GM12878 (cell line): ENCODE measurements around the gene TNFRSF8. TPM values are rescaled to one million over a fixed set of nuclear protein-coding genes. Genes with fewer than 3 reads are reported as not detected.

Experiments used
- ATAC-seq: fragments of 200-7000 bp; cut with Tn5 transposase; 3 replicates; pipeline ENCODE4 v1.9.1; 2020; ENCODE audit warnings: mild to moderate bottlenecking, moderate library complexity
- BruUV-seq: library from RNA; stranded (reverse); fragments of 400-500 nt; replicated peaks from 2 replicates; lab custom pipeline; 2021; lab: Mats Ljungman, UMichigan
- CTCF ChIA-PET: fragments of 300-600 bp; sonication (Branson Sonifier 250); formaldehyde crosslinking; extraction: SDS; loops from one replicate; lab custom pipeline; 2021; ENCODE audit warnings: inconsistent platforms; lab: Yijun Ruan, JAX
- POLR2A ChIA-PET: fragments of 350-600 bp; formaldehyde crosslinking; extraction: SDS; loops from one replicate; lab custom pipeline; 2021; ENCODE audit warnings: inconsistent platforms; lab: Charles Lee
- RAD21 ChIA-PET: fragments of 300-600 bp; sonication (Branson Sonifier 250); formaldehyde crosslinking; loops from one replicate; lab custom pipeline; 2023; ENCODE audit warnings: antibody characterized with exemption; ENCODE audit not compliant: unreplicated experiment; lab: Charles Lee
- SMC1A ChIA-PET: fragments of 300-600 bp; sonication (Branson Sonifier 250); formaldehyde crosslinking; loops from one replicate; lab custom pipeline; 2023; ENCODE audit not compliant: unreplicated experiment, uncharacterized antibody; lab: Charles Lee
- DNase-seq: peaks from one replicate; pipeline ENCODE4 v3.0.0-alpha.2; 2011; ENCODE audit warnings: low read depth, low spot score
- FAIRE-seq: peaks from 3 replicates; lab custom pipeline; 2011; peaks lifted over from hg19 to GRCh38; lab: Jason Lieb, UNC
- H2AFZ ChIP-seq: 2 replicates; pipeline ENCODE4 v1.6.0; 2011; ENCODE audit warnings: low read depth, low read length, control low read depth; ENCODE audit not compliant: control insufficient read depth
- H3K27ac ChIP-seq: 2 replicates; pipeline ENCODE4 v1.5.1; 2011; ENCODE audit warnings: control low read depth; ENCODE audit not compliant: control insufficient read depth, insufficient read depth
- H3K27me3 ChIP-seq, 2 experiments: replicated peaks in 1 of 2; 2 replicates each; pipeline versions ENCODE4 v1.6.0 to v1.6.1; 2011; ENCODE audit warnings: low read length in 1 of 2; ENCODE audit not compliant: control insufficient read depth in 2 of 2, insufficient read depth in 2 of 2
- H3K36me3 ChIP-seq, 2 experiments: 2 replicates each; pipeline ENCODE4 v1.5.1; 2011; ENCODE audit warnings: low read length in 1 of 2; ENCODE audit not compliant: control insufficient read depth in 2 of 2, insufficient read depth in 2 of 2
- H3K4me1 ChIP-seq: 2 replicates; pipeline ENCODE4 v1.6.1; 2011; ENCODE audit warnings: mild to moderate bottlenecking, low read length, moderate library complexity, mixed read lengths; ENCODE audit not compliant: control insufficient read depth, insufficient read depth
- H3K4me2 ChIP-seq: 2 replicates; pipeline ENCODE4 v1.6.0; 2011; ENCODE audit warnings: control low read depth; ENCODE audit not compliant: control insufficient read depth, insufficient read depth
- H3K4me3 ChIP-seq: fragments of 200-600 bp; sonication (generic); 2 replicates; pipeline ENCODE4 v1.5.1; 2016
- H3K79me2 ChIP-seq: 2 replicates; pipeline ENCODE4 v1.6.0; 2011; ENCODE audit warnings: low read length; ENCODE audit not compliant: control insufficient read depth, insufficient read depth
- H3K9ac ChIP-seq: 2 replicates; pipeline ENCODE4 v1.8.0; 2011; ENCODE audit warnings: low read length, control low read depth, mixed read lengths; ENCODE audit not compliant: control insufficient read depth, insufficient read depth
- H3K9me3 ChIP-seq: replicated peaks from 3 replicates; pipeline ENCODE4 v1.5.1; 2011; ENCODE audit warnings: mild to moderate bottlenecking, low read length; ENCODE audit not compliant: control insufficient read depth, insufficient read depth
- H4K20me1 ChIP-seq: 2 replicates; pipeline ENCODE4 v1.6.0; 2011; ENCODE audit not compliant: control insufficient read depth, insufficient read depth
- CBX3 ChIP-seq: fragments of 200-600 bp; sonication (generic); IDR thresholded peaks from 2 replicates; pipeline ENCODE4 v1.6.1; 2016; ENCODE audit warnings: low read depth, borderline replicate concordance
- FOXM1 ChIP-seq: IDR thresholded peaks from 2 replicates; pipeline ENCODE4 v1.6.1; 2012; ENCODE audit warnings: low read depth, mild to moderate bottlenecking, inconsistent platforms, low read length, moderate library complexity
- HCFC1 ChIP-seq: fragments of 150-350 bp; IDR thresholded peaks from 2 replicates; pipeline ENCODE4 v1.6.1; 2014; ENCODE audit warnings: low read length
- KDM1A ChIP-seq: fragments of 200-600 bp; sonication (generic); IDR thresholded peaks from 2 replicates; pipeline ENCODE4 v1.6.1; 2016; ENCODE audit warnings: borderline replicate concordance
- MAX ChIP-seq: IDR thresholded peaks from 2 replicates; pipeline ENCODE4 v1.6.1; 2012; ENCODE audit warnings: low read depth, low read length, improper control_type of control experiment
- PML ChIP-seq: IDR thresholded peaks from 2 replicates; pipeline ENCODE4 v1.6.1; 2012; ENCODE audit warnings: low read length, inconsistent platforms
- PRDM15 ChIP-seq: fragments of 450-650 bp; formaldehyde crosslinking; IDR thresholded peaks from 2 replicates; pipeline ENCODE4 v1.4.0; 2020; ENCODE audit warnings: mild to moderate bottlenecking, moderate library complexity
- SIN3A ChIP-seq: IDR thresholded peaks from 2 replicates; pipeline ENCODE4 v1.6.1; 2012; ENCODE audit warnings: low read depth, low read length, improper control_type of control experiment
- SMAD5 ChIP-seq: IDR thresholded peaks from 2 replicates; pipeline ENCODE4 v1.6.1; 2016; ENCODE audit warnings: antibody characterized with exemption, low read depth
- TCF7 ChIP-seq: IDR thresholded peaks from 2 replicates; pipeline ENCODE4 v1.6.1; 2014; ENCODE audit warnings: antibody characterized with exemption, borderline replicate concordance
- ZBTB4 ChIP-seq: fragments of 450-650 bp; formaldehyde crosslinking; IDR thresholded peaks from 2 replicates; pipeline ENCODE4 v1.4.0; 2022; ENCODE audit warnings: mild to moderate bottlenecking, moderate library complexity
- ZBTB40 ChIP-seq: fragments of 450-650 bp; IDR thresholded peaks from 2 replicates; pipeline ENCODE4 v1.6.1; 2016; ENCODE audit warnings: mild to moderate bottlenecking, moderate library complexity, borderline replicate concordance
- ZNF384 ChIP-seq: IDR thresholded peaks from 2 replicates; pipeline ENCODE4 v1.6.1; 2012; ENCODE audit warnings: low read depth, mild to moderate bottlenecking, low read length, improper control_type of control experiment, borderline replicate concordance
- WGBS: methylation state at CpG from one replicate; pipeline ENCODE4 v1.1.6; 2016; ENCODE audit warnings: low lambda C conversion rate; ENCODE audit not compliant: insufficient replicate concordance, insufficient coverage; ENCODE audit errors: missing lambda C conversion rate; 5-methylcytosine and 5-hydroxymethylcytosine counted together
- in situ Hi-C: fragments of 300-500 bp; cut with MboI; formaldehyde crosslinking; loops from 9 replicates; pipeline ENCODE4 v1.14.3; 2018; ENCODE audit warnings: mixed read lengths
- intact Hi-C: fragments of 100-400 bp; cut with micrococcal nuclease; formaldehyde crosslinking; loops from one replicate; pipeline ENCODE4 v1.14.2; 2022; ENCODE audit not compliant: unreplicated experiment
- polyA plus RNA-seq, 11 experiments: library from polyadenylated mRNA; depleted of rRNA in 4 of 11; unstranded in 6 of 11; stranded (reverse) in 5 of 11; fragments of >200 nt; fragmentation: Nextera tagmentation in 4 of 11; fragmentation: Illumina TruSeq in 1 of 11; extraction: Ambion mirVana in 4 of 11; extraction: Trizol in 1 of 11; gene quantifications; 1 replicate in 1 of 11; 2 replicates in 10 of 11; pipeline versions ENCODE4 v1.2.1 to v1.2.3, GENCODE V29; 2011 to 2016; ENCODE audit warnings: inconsistent platforms in 2 of 11, missing spikeins in 2 of 11, low read depth in 1 of 11
- total RNA-seq, 4 experiments: library from RNA; depleted of rRNA in 3 of 4; stranded (reverse); fragments of >200 nt in 3 of 4; fragmentation: Illumina TruSeq in 1 of 4; extraction: Trizol in 1 of 4; gene quantifications; 2 replicates each; pipeline versions ENCODE4 v1.2.1 to v1.2.3, GENCODE V29; 2013 to 2021

The TNFRSF8 gene
- total and polyA plus RNA-seq, 10 of the 15 experiments (the other 5 are each of a cell fraction or from before 2014, with no cell fraction given), result 9.8 to 114 (median 58.8) TPM

- Histone ChIP-seq H3K9me3 (no peaks in the 10 kb centered on the region), H3K4me3 (no peak overlapping the region), H3K4me2 (no peak overlapping the region), H2AFZ (no peak overlapping the region), H3K79me2 (peaks cover 30% of the 10 kb centered on the region), H4K20me1 (peaks cover 9% of the 10 kb centered on the region; the same call in 1 of the 2 replicates), H3K9ac (no peak overlapping the region), H3K36me3 (peaks cover 18 to 30% of the 10 kb centered on the region in 2 experiments; a peak in 3 of 4 replicates), H3K27me3 (no peaks in the 10 kb centered on the region), H3K4me1 (peaks cover 3% of the 10 kb centered on the region), H3K27ac (no peak overlapping the region)
- ATAC-seq, result no peak
- RAD21 ChIA-PET, result interaction anchor here (1.1 kb wide), 1 partner anchor 16 kb away, joined by 4 read pairs; no protein-coding TSS in a partner anchor
- in situ Hi-C loops (no loop called here), intact Hi-C loops (no loop called here)
- POLR2A ChIA-PET, result interaction anchor here (1.0 kb wide), 1 partner anchor 28 kb away, joined by 3 read pairs; no protein-coding TSS in a partner anchor
- CTCF ChIA-PET, result interaction anchor here (1.9 kb wide), 1 partner anchor 65 kb away, joined by 8 read pairs; no protein-coding TSS in a partner anchor
- SMC1A ChIA-PET, result interaction anchor here (1.5 kb wide), 1 partner anchor 65 kb away, joined by 6 read pairs; no protein-coding TSS in a partner anchor
- no TSS peak for BruUV-seq
- DNase-seq, result no peak
- FAIRE-seq, result no peak
- 84% methylated on average over 5 of the region's 5 CpGs for WGBS
- TF ChIP-seq ZBTB40 (no peak), TCF7 (no peak), SMAD5 (no peak), KDM1A (no peak), CBX3 (no peak), ZNF384 (no peak), FOXM1 (no peak), SIN3A (no peak), ZBTB4 (CRISPR knock-in tag) (no peak), PRDM15 (no peak), HCFC1 (no peak), PML (no peak), MAX (no peak)
Measured at GRCh38 chr1:12189328-12189682, 126.2 kb downstream of the TNFRSF8 start.
